Measurements from ENCODE around the gene POU3F3. TPM values are rescaled to one million over a fixed set of nuclear protein-coding genes. Genes with fewer than 3 reads are reported as not detected.

Gene POU3F3
- total and polyA plus RNA-seq, 2 of the 8 experiments (the other 6 are each of a cell fraction or from before 2014, with no cell fraction given): 0.09 TPM; not detected in 1

GRCh38 chr2:104878863-104879512, 25.1 kb downstream of the POU3F3 start:
- Histone ChIP-seq H4K91ac (replicated peaks; ENCODE audit: insufficient read length, low read length) (no peak overlapping the region), H3K18ac (ENCODE audit: extremely low read depth, low read length) (no peak overlapping the region), H3K27me3 (replicated peaks in 1 of 4; ENCODE audit: control insufficient read depth in 3 of 4, extremely low read depth in 1 of 4, insufficient read depth in 3 of 4, low read length in 3 of 4) (peaks cover 6 to 26% (median 13%) of the 10 kb centered on the region in 4 experiments), H3K23ac (ENCODE audit: insufficient read length) (no peak overlapping the region), H2AFZ (ENCODE audit: low read length) (no peak overlapping the region), H2BK15ac (ENCODE audit: low read length) (peak overlapping the region; percentile 19; the same call in 1 of the 2 replicates), H3K4me2 (ENCODE audit: insufficient read depth in 1 of 2, low read depth in 2 of 2, low read length in 2 of 2) (no peak overlapping the region), H2BK120ac (replicated peaks; ENCODE audit: low read depth, low read length) (no peak overlapping the region), H4K8ac (ENCODE audit: extremely low read depth, insufficient read depth, low read length) (no peak overlapping the region), H3K9ac (replicated peaks in 1 of 4; ENCODE audit: extremely low read depth in 1 of 4, low read depth in 3 of 4, low read length in 3 of 4) (no peak overlapping the region), H3K27ac (ENCODE audit: low read depth, low read length) (no peak overlapping the region), H3K14ac (ENCODE audit: insufficient read length) (no peak overlapping the region), H3K36me3 (ENCODE audit: control insufficient read depth in 2 of 4, insufficient read depth in 4 of 4, low read length in 3 of 4) (no peaks in the 10 kb centered on the region), H2BK5ac (ENCODE audit: low read depth, low read length) (no peak overlapping the region), H2BK12ac (ENCODE audit: low read depth, low read length) (peak overlapping the region; percentile 44; the same call in 1 of the 2 replicates), H3K4ac (replicated peaks; ENCODE audit: insufficient read length, low read depth, low read length) (no peak overlapping the region), H3K79me1 (ENCODE audit: low read depth, low read length) (no peaks in the 10 kb centered on the region; the same call in 1 of the 2 replicates), H3K56ac (replicated peaks; ENCODE audit: insufficient read length, low read depth, low read length) (no peak overlapping the region), H3K4me3 (ENCODE audit: extremely low read depth in 1 of 4, insufficient read depth in 2 of 4, low read depth in 3 of 4, low read length in 4 of 4) (no peak overlapping the region), H4K20me1 (replicated peaks in 1 of 2; ENCODE audit: control insufficient read depth in 1 of 2, insufficient read depth in 2 of 2, low read length in 2 of 2) (peaks cover 0 to 3% of the 10 kb centered on the region in 2 experiments), H3K79me2 (ENCODE audit: control insufficient read depth in 1 of 2, insufficient read depth in 2 of 2, low read length in 2 of 2) (no peaks in the 10 kb centered on the region), H3K23me2 (ENCODE audit: low read depth, low read length) (peaks cover 5% of the 10 kb centered on the region; the same call in 1 of the 2 replicates), H4K5ac (ENCODE audit: insufficient read length, low read depth, low read length) (no peak overlapping the region), H3K4me1 (replicated peaks in 1 of 4; ENCODE audit: control insufficient read depth in 3 of 4, insufficient read depth in 4 of 4, low read length in 3 of 4) (peaks cover 0 to 4% (median 0%) of the 10 kb centered on the region in 4 experiments; a peak in 1 of 7 replicates), H3K9me3 (ENCODE audit: insufficient read depth in 2 of 2, low read depth in 1 of 2, low read length in 1 of 2) (no peaks in the 10 kb centered on the region), H2BK20ac (ENCODE audit: low read length) (peak overlapping the region; percentile 67; the same call in 1 of the 2 replicates), H2AK5ac (ENCODE audit: low read depth, low read length) (peak overlapping the region; percentile 91; the same call in 1 of the 2 replicates)
- ChIA-PET POLR2A (ENCODE audit: partially characterized antibody) (no interaction called here), CTCF (ENCODE audit: partially characterized antibody) (interaction anchor here (1.2 to 1.4 kb wide), 3 partner anchors 12 to 67 kb away, joined by 3 to 6 read pairs (median 4); no protein-coding TSS in a partner anchor)
- DNase-seq (ENCODE audit: low read depth in 1 of 2, low spot score in 2 of 2) (no peak), FAIRE-seq (no peak)
- TF ChIP-seq CTCF (IDR thresholded peaks at IDR 0.05; ENCODE audit: control extremely low read depth in 1 of 3, insufficient read depth in 1 of 3, low read depth in 1 of 3, low read length in 3 of 3) (no peak), SUZ12 (IDR thresholded peaks at IDR 0.05; ENCODE audit: low read length) (no peak), KDM4A (IDR thresholded peaks at IDR 0.05; ENCODE audit: low read depth, low read length, severe bottlenecking) (no peak), POLR2AphosphoS5 (IDR thresholded peaks at IDR 0.05; ENCODE audit: low read depth, low read length) (no peak), SP1 (IDR thresholded peaks at IDR 0.05; ENCODE audit: low read depth, low read length) (no peak), RAD21 (IDR thresholded peaks at IDR 0.05 in 1 of 2, conservative IDR thresholded peaks at IDR 0.05 in 1 of 2; ENCODE audit: low read depth in 2 of 2, low read length in 2 of 2) (no peak), TAF7 (optimal IDR thresholded peaks at IDR 0.05; ENCODE audit: borderline replicate concordance, low read depth, low read length) (no peak), YY1 (IDR thresholded peaks at IDR 0.05; ENCODE audit: low read depth, low read length) (no peak), TCF12 (IDR thresholded peaks at IDR 0.05; ENCODE audit: low read depth, low read length) (no peak)
- WGBS, 2 experiments (ENCODE audit: extremely low coverage in 1 of 2, insufficient coverage in 1 of 2, insufficient read length in 1 of 2, insufficient replicate concordance in 2 of 2, low coverage in 1 of 2, low lambda C conversion rate in 2 of 2, missing lambda C conversion rate in 1 of 2): 88% methylated on average over 11 of the region's 11 CpGs; no CpG with 5 or more reads in 1 of the 2 experiments
